ENCODE measurements around the gene COMT. TPM values are rescaled to one million over a fixed set of nuclear protein-coding genes. Genes with fewer than 3 reads are reported as not detected.

The COMT gene
- total and polyA plus RNA-seq, 2 of the 4 experiments (the other 2 are of a cell fraction) = 202 to 347 TPM

GRCh38 chr22:19990609-19991394, 49.2 kb downstream of the COMT start:
- dilution Hi-C loops (cut with HindIII; ENCODE audit: low sequenced_read_pairs, unreplicated experiment) (no loop called here), intact Hi-C loops (cut with micrococcal nuclease) (no loop called here), in situ Hi-C loops (cut with MboI; ENCODE audit: low sequenced_read_pairs) (no loop called here)
- no peak overlapping the region for H3K18ac ChIP-seq (ENCODE audit: low read depth, low read length)
- peaks cover 4% of the 10 kb centered on the region; the same call in 1 of the 2 replicates for H4K20me1 ChIP-seq (ENCODE audit: insufficient read depth, low read length)
- no peak overlapping the region for H3K4me3 ChIP-seq (ENCODE audit: insufficient read depth, low read depth, low read length)
- POLR2A ChIA-PET (ENCODE audit: unreplicated experiment) = no interaction called here
- DNase-seq (no peak), ATAC-seq (ENCODE audit: low read depth) (no peak)
- no peak overlapping the region for H3K56ac ChIP-seq (ENCODE audit: extremely low read depth, insufficient read depth, low read length)
- no peak overlapping the region for H3K27ac ChIP-seq (ENCODE audit: insufficient read depth, low read length)
- peaks cover 12% of the 10 kb centered on the region; the same call in 1 of the 2 replicates for H3K9me1 ChIP-seq (ENCODE audit: insufficient read depth, low read length)
- BruUV-seq (replicated peaks) = no TSS peak
- H2BK120ac ChIP-seq (ENCODE audit: low read depth, low read length) = no peak overlapping the region
- H2AK5ac ChIP-seq (ENCODE audit: low read depth, low read length) = no peak overlapping the region
- no peak overlapping the region for H3K4ac ChIP-seq (ENCODE audit: low read depth, low read length)
- H2BK20ac ChIP-seq (ENCODE audit: low read depth, low read length) = no peak overlapping the region
- no peak overlapping the region for H4K8ac ChIP-seq (ENCODE audit: low read depth in 2 of 2, low read length in 2 of 2)
- no peak overlapping the region for H3K23ac ChIP-seq (ENCODE audit: low read depth, low read length)
- peaks cover 0 to 8% of the 10 kb centered on the region in 2 experiments; a peak in 2 of 4 replicates for H3K79me1 ChIP-seq (ENCODE audit: low read depth in 1 of 2, low read length in 2 of 2)
- no peak overlapping the region for H4K91ac ChIP-seq (ENCODE audit: insufficient read depth, low read depth, low read length)
- H3K4me1 ChIP-seq (ENCODE audit: control insufficient read depth, insufficient read depth, low read length) = peaks cover 17% of the 10 kb centered on the region
- no peak overlapping the region for H2AK9ac ChIP-seq (replicated peaks; ENCODE audit: low read depth, low read length, poor library complexity)
- H3K4me2 ChIP-seq (ENCODE audit: low read depth, low read length) = no peak overlapping the region
- no peak overlapping the region for H4K5ac ChIP-seq (ENCODE audit: low read depth, low read length)
- no peaks in the 10 kb centered on the region for H3K27me3 ChIP-seq (ENCODE audit: control insufficient read depth, insufficient read depth, low read length)
- H2AFZ ChIP-seq (replicated peaks; ENCODE audit: low read length, poor library complexity) = no peak overlapping the region
- H2BK15ac ChIP-seq (ENCODE audit: low read depth, low read length) = no peak overlapping the region
- H3K14ac ChIP-seq (replicated peaks; ENCODE audit: low read depth, low read length) = no peak overlapping the region
- CTCF ChIA-PET = interaction anchor here (1.1 kb wide), 1 partner anchor 31 kb away, joined by 3 read pairs; no protein-coding TSS in a partner anchor
- no peak overlapping the region for H3K9ac ChIP-seq (ENCODE audit: low read depth, low read length)
- H3K9me3 ChIP-seq (ENCODE audit: control insufficient read depth, insufficient read depth, low read length) = no peaks in the 10 kb centered on the region
- H3K36me3 ChIP-seq (ENCODE audit: control insufficient read depth, insufficient read depth, low read length) = no peaks in the 10 kb centered on the region
- 87% methylated on average over 9 of the region's 20 CpGs; no CpG with 5 or more reads in 1 of the 2 experiments for WGBS, 2 experiments (ENCODE audit: extremely low coverage in 2 of 2, insufficient read length in 1 of 2)
- no peak overlapping the region for H2BK5ac ChIP-seq (ENCODE audit: low read depth, low read length, poor library complexity, severe bottlenecking)
- TF ChIP-seq CEBPB (IDR thresholded peaks at IDR 0.05; ENCODE audit: low read depth, low read length) (no peak), NFE2L2 (IDR thresholded peaks at IDR 0.05; ENCODE audit: low read depth, low read length) (no peak), MAFK (IDR thresholded peaks at IDR 0.05; ENCODE audit: low read depth, low read length) (no peak), BHLHE40 (IDR thresholded peaks at IDR 0.05; ENCODE audit: low read depth, low read length) (no peak), ELK1 (IDR thresholded peaks at IDR 0.05; ENCODE audit: borderline replicate concordance, low read depth, low read length) (no peak), POLR2A (IDR thresholded peaks at IDR 0.05; ENCODE audit: low read depth, low read length) (no peak), MAZ (IDR thresholded peaks at IDR 0.05; ENCODE audit: borderline replicate concordance, low read depth, low read length) (no peak), FOS (IDR thresholded peaks at IDR 0.05; ENCODE audit: low read depth, low read length) (no peak), RFX5 (IDR thresholded peaks at IDR 0.05; ENCODE audit: low read depth, low read length) (no peak), RCOR1 (IDR thresholded peaks at IDR 0.05; ENCODE audit: insufficient replicate concordance, low read length) (no peak), MXI1 (IDR thresholded peaks at IDR 0.05; ENCODE audit: borderline replicate concordance, low read depth, low read length) (no peak), USF2 (IDR thresholded peaks at IDR 0.05; ENCODE audit: low read depth, low read length) (no peak), SMC3 (IDR thresholded peaks at IDR 0.05; ENCODE audit: low read depth, low read length) (no peak), RAD21 (IDR thresholded peaks at IDR 0.05; ENCODE audit: low read length) (no peak), CHD1 (IDR thresholded peaks at IDR 0.05; ENCODE audit: low read depth, low read length) (no peak)
